Kidney capillary endothelial cell (primary cell): ENCODE results near the gene PHKA2.
"Not testable (repeated sequence)": the region's sequence is repeated elsewhere in the genome, so short reads cannot be mapped to it uniquely, and the experiment has no call there.

Source experiments
- DNase-seq: peaks from one replicate; pipeline ENCODE4 v3.0.0-alpha.2; 2018; ENCODE audit warnings: low spot score

PHKA2 gene, protein sequence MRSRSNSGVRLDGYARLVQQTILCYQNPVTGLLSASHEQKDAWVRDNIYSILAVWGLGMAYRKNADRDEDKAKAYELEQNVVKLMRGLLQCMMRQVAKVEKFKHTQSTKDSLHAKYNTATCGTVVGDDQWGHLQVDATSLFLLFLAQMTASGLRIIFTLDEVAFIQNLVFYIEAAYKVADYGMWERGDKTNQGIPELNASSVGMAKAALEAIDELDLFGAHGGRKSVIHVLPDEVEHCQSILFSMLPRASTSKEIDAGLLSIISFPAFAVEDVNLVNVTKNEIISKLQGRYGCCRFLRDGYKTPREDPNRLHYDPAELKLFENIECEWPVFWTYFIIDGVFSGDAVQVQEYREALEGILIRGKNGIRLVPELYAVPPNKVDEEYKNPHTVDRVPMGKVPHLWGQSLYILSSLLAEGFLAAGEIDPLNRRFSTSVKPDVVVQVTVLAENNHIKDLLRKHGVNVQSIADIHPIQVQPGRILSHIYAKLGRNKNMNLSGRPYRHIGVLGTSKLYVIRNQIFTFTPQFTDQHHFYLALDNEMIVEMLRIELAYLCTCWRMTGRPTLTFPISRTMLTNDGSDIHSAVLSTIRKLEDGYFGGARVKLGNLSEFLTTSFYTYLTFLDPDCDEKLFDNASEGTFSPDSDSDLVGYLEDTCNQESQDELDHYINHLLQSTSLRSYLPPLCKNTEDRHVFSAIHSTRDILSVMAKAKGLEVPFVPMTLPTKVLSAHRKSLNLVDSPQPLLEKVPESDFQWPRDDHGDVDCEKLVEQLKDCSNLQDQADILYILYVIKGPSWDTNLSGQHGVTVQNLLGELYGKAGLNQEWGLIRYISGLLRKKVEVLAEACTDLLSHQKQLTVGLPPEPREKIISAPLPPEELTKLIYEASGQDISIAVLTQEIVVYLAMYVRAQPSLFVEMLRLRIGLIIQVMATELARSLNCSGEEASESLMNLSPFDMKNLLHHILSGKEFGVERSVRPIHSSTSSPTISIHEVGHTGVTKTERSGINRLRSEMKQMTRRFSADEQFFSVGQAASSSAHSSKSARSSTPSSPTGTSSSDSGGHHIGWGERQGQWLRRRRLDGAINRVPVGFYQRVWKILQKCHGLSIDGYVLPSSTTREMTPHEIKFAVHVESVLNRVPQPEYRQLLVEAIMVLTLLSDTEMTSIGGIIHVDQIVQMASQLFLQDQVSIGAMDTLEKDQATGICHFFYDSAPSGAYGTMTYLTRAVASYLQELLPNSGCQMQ

DNA sequence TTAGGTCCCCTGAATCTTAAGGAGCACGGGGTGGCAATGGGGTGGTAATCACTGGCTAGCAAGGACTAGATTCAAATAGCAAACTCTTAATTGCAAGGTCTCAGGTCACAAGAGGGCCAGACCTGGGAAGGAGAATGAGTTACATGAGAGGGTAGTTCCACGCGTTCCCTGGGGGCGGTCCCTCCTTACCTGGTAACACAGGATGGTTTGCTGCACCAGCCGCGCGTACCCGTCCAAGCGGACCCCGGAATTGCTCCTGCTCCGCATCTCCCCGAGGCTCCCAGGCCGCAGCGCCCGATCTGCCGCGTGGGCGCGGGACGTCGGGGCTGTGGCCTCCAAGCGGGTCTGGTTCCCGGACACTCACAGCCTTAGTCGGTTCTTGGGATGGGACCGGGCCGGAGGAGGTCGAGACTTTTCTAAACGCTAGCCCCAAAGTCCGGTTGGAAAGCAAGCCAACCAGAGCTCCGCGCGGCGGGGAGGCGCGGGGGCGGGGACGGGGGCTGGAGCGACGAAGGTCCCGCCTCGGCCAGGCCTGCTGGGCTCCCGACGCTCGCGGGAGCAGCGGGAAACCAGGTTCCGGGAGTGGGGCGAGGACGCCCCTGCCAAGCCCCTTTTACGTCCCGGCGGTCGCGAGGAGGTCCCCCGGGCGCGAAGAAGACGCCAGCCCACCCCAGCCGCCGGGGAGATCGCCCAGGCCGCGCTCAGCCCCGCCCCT, at the start of gene PHKA2:
TSS of gene PHKA2 (minus strand) at position 449 of the 715 bp plus-strand sequence. CDS start at position 267, 182 bp downstream.
- no peak for DNase-seq

- no peak for DNase-seq
Observed at GRCh38 chrX:19030805-19031204, 46.9 kb upstream of the PHKA2 start.

DNA sequence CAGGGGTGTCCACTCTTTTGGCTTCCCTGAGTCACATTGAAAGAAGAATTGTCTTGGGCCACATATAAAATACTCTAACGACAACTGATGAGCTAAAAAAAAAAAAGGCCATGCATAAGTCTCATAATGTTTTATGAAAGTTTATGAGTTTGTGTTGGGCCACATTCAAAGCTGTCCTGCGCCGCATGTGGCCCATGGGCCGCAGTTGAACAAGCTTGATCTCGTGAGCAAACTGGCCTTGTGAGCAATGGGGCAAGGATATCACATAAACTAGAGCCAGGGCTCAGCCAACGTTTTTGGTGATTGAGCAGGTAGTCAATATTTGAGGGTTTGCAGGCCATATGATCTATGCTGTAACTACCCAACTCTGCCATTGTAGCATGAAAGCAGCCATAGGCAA, 44.6 kb upstream of the PHKA2 start:
- no peak for DNase-seq

- no peak for DNase-seq
Observed at GRCh38 chrX:19024366-19024765, 40.5 kb upstream of the PHKA2 start.

DNA sequence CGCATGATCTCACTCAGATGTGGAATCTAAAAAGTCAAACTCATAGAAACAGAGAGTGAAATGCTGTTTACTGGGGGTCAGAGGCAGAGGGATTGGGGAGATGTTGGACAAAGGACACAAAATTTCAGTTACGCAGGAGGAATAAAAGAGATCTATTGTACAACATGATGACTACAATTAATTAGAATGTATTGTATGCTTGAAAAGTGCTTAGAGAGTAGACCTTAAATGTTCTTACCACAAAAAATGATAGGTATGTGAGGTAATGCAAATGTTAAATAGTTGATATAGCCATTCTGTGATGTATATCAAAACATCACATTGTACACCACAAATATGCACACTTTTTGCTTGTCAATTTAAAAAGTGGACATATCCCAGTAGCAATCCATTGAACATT, 36.1 kb upstream of the PHKA2 start:
- no peak for DNase-seq

- no peak for DNase-seq
Observed at GRCh38 chrX:19017271-19017670, 33.4 kb upstream of the PHKA2 start.

DNA sequence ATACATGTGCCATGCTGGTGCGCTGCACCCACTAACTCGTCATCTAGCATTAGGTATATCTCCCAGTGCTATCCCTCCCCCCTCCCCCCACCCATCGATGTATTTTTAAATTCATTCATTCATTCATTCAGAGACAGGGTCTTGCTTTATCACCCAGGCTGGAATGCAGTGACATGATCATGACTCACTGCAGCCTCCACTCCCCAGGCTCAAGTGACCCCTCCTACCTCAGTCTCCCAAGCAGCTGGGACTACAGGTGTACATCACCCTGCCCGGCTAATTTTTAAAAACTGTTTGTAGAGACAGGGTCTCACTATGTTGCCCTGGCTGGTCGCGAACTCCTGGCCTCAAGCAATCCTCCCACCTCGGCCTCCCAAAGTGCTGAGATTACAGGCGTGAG, 32.7 kb upstream of the PHKA2 start:
- DNase-seq = not testable (repeated sequence)

DNA sequence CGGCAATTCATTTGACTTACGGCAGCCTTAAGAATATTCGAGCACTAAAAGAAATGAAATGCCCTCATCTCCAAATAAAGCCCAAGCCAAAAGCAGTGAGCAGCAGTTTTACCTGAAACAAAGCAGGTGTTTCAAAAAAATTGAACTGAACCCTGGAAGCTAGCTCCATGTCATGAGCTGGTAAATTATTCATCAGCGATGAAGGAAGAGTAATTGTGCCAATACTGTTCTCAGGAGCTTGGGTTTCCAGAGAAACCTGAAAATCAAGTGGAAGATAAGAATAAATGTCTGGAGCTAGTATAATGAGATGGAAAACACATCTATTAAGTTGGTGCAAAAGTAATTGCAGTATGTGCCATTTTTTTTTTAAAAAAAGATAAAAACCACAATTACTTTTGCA, 24.0 kb upstream of the PHKA2 start:
- no peak for DNase-seq

DNA sequence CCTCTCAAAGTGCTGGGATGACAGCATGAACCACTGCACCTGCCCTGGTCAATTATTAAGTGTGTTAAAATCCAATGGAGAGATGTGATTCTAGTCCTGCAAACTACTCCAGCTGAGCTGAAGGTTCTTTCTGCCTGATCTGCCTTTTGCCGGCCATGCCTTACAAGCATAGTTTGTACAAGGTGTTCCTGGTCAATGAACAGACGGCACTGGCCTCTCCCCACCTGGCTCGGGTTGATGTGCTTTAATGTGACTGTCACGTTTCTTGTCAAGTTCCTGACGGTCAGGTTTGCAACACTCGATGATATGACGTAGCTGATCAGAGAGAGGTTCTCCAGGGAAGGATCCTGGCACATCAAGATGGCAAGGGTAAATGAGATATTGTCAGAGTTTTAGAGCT, 23.1 kb upstream of the PHKA2 start:
- DNase-seq = no peak

- no peak for DNase-seq
Observed at GRCh38 chrX:19005909-19006308, 22.0 kb upstream of the PHKA2 start.

- no peak for DNase-seq
Observed at GRCh38 chrX:19003756-19004155, 19.8 kb upstream of the PHKA2 start.

- no peak for DNase-seq
Observed at GRCh38 chrX:18998653-18999052, 14.7 kb upstream of the PHKA2 start.

GRCh38 chrX:18997916-18998315, 14.0 kb upstream of the PHKA2 start:
- no peak for DNase-seq

- DNase-seq = no peak
Observed at GRCh38 chrX:18996536-18996935, 12.6 kb upstream of the PHKA2 start.

DNA sequence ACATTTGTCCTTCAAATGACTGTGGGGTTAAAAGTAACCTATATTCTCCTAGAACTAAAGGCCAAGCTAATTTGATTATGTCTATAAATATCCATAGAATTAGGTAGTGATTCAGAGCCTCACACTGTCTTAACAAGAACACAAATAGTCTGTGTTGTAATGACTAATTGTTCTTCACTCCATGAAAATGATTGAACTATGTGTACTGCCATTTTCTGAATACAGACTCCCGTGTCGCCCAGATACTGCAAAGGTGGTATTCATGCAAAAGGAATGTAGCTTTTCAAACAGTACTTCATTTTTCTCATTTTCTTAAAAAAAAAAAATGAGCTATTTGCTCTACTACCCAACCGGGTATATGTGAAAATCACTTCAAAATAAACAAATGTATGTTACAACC, 11.3 kb upstream of the PHKA2 start:
- DNase-seq = no peak

- DNase-seq = no peak
Observed at GRCh38 chrX:18994713-18995112, 10.8 kb upstream of the PHKA2 start.

DNA sequence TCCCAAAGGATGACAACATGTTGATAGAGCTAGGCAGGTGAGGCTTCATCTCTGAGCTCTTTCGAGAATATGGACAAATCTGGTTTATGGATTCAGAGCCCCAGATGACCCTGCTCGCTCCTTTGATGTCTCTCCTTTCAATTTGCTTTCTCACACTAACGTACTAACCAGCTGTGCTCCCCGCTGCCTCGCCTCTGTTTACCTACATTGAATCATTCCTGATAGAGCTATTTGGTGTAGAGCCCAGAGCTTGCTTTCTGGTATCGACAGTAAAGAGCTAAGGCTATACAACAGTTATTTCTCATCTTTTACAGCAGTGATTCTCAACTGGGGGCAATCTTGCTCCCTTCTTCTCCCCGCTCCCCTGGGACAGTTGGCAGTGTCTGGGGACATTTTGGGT, 8.9 kb upstream of the PHKA2 start:
- DNase-seq = no peak

- no peak for DNase-seq
Observed at GRCh38 chrX:18985186-18985435, 1.2 kb upstream of the PHKA2 start.

- peak; percentile 55 for DNase-seq
Observed at GRCh38 chrX:18984381-18985185, 669 bp upstream of the PHKA2 start.

DNA sequence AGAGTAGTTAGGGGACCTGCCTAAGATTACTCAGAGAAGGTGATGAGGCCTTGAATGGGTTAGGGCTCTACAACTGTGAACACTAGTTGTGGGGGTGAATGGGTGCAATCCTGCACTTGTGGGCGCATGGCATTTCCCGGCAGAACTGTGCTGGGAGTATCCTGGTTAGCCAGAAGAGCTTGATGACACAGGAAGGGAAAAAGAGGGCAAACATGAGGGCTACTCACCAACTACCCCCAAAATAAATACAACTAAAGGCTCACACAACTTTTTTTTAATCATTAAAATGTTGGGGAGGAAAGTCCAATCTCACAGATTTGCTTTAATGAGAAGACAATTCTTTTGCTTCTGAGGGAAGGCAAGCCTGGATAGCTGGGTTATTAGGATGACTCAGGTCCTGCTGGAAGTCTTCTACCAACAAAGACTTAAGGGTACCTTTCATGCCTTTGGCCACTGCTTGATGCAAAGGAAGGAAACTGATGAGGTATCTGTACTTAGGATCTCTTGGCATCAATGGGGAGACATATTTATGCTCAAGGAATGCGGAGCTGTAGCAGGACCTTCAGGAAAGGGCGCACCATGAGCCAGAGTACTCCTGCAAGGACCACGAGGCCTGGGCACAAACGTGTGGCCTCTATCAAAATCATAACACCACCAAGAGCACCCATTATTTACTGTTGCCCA, 2.6 kb downstream of the PHKA2 start:
- DNase-seq = no peak

- not testable (repeated sequence) for DNase-seq
Observed at GRCh38 chrX:18980262-18980661, 3.7 kb downstream of the PHKA2 start.
